ENCODE measurements around the gene RGS19.

RGS19 gene

DNA sequence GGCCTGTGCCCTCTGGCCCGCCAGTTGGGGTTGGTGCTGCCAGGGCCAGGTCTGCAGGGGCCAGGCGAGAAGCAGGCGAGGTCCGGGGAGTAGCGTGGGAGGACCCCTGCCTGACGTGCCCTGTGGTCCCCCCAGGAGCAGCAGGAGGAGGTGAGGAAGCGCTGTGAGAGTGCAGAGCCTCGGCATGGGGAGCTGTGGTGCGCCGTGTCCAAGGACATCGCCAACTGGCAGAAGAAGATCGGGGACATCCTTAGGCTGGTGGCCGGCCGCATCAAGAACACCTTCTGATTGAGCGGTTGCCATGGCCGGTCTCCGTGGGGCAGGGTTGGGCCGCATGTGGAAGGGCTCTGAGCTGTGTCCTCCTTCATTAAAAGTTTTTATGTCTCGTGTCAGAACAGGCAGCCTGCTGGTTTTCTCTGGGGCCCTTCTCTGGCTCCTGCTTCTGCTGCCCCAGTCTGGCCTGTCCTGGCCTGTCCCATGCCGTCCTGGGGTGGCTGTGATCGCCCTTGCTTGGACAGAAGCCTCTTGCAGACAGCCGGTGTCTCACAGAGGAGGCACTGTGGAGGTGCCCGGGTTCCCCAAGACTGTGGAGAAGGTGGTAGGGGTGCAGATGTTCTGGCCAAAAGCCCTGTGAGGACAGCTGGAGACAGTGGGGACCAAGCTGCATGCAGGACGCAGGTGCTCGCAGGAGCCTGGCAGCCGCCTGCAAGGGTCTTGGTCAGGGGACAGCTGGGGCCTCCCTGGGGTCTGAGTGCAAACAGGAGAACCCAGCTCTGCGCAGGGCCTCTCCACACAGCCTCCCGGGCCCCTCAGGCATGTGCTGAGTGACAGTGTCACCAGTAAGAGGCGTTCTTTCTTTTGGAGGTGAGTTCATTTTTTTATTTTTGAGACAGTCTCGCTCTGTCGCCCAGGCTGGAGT is 46.4 kb downstream of the RGS19 start:
- DNase-seq = no peak

DNA sequence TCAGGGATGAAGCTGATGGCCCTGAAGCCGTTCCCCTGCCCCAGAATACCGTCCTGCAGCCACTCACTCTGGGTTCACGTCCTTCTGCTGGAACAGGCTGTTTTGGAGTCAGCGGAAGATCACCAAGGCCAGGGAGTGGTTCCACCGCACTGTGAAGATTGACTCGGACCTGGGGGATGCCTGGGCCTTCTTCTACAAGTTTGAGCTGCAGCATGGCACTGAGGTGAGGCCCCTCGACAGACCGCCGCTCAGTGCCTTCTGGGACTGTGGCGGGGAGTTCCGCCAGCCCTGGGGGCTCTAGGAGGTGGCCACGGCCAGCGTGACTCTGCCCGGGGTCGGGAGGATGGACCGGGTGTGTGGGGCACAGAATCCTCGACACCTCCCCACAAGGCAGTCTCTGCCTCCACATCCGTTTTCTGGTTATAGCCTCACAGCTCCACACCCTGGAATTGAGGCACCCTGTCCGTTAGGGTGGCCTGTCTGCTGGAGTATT is 47.5 kb downstream of the RGS19 start:
- no peak for DNase-seq

DNA sequence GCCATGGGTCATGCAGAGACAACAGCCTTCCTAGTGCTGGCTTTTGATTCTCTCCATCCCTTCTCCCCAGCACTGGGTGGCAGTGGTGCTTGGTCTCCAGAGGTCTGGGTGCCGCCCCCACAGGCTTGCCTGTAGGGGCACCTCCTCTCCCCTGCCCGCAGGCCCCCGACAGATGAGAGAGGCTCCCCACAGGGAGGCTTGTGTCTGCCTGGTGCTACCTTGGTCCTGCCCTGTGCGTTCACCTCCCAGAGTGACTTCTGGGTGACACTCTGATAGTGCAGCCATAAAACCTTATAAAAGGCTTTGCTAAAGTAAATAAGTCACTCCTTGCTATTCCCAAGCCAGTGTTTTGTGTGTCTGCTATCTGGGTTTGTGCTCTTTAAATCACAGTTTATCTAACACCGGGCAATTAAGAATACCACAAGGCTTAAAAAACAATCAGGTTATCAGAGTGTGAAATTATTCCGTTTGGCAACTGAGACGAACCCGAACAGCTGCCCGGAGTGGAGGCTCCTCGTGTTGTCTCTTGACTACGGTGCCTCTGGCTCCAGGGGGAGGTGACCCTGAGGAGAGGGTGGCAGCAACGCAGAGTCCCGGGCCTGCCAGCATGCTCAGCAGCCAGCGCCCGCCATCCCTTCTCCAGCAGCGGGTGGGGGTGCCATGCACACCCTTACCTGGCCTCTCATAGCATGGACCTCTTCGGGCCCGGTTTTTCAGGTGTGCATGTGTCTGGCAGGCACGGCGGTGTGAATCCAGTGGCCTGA is 48.8 kb downstream of the RGS19 start:
- DNase-seq = no peak

DNA sequence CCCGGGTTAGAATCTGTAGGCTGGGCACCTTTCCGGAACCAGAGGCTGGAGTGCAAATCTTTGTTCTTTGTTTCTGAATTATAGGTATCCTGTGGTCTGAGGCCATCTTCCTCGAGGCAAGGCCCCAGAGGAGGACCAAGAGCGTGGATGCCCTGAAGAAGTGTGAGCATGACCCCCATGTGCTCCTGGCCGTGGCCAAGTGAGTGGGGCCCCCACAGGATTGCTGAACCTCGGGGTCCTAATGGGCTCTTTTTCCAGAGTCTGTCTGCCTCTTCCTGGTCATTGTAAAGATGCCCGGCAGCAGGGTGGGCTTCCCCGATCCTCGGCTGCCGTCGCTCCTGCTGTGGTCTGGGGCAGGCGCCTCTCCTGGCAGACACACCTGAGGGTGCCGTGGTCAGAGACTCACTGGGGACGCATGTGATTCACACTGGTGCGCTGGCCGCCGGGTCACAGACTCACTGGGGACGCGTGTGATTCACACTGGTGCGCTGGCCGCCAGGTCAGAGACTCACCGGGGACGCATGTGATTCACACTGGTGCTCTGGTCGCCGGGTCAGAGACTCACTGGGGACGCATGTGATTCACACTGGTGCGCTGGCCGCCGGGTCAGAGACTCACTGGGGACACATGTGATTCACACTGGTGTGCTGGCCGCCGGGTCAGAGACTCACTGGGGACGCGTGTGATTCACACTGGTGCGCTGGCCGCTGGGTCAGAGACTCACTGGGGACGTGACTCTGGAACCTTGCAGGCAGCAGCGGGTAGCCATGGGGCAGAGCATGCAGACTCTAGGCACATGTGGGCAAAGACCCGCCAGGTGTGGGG is 49.8 kb downstream of the RGS19 start:
- DNase-seq = no peak

DNA sequence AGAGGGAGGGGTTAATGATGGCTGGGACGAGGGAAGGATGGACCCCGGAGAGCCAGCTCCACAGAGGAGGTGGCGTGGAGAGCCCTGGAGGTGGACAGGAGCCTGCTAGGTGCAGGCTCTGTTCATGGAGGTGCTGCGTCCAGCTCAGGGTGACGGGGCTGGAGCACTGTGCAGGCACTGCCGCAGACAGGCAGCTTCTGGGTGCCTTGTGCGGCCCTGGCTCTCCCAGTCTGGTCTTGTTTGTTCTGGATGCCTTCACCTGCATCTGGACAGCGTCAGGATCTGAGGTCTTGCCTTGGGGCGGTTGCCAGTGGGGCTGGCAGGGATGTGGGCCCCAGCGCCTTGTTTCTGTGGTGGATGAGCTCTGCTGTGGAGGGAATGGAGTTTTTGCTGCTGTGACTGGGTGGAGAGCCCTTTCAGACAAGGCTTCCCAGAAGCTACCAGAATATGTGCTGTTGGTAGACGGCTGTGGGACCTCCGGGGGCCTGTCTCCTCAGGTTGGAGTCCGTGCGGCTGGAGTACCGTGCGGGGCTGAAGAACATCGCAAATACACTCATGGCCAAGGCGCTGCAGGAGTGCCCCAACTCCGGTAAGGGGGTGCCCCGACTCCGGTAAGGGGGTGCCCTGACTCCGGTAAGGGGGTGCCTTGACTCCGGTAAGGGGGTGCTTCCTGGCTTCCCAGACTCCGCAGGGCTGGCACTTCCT is 51.2 kb downstream of the RGS19 start:
- no peak for DNase-seq

DNA sequence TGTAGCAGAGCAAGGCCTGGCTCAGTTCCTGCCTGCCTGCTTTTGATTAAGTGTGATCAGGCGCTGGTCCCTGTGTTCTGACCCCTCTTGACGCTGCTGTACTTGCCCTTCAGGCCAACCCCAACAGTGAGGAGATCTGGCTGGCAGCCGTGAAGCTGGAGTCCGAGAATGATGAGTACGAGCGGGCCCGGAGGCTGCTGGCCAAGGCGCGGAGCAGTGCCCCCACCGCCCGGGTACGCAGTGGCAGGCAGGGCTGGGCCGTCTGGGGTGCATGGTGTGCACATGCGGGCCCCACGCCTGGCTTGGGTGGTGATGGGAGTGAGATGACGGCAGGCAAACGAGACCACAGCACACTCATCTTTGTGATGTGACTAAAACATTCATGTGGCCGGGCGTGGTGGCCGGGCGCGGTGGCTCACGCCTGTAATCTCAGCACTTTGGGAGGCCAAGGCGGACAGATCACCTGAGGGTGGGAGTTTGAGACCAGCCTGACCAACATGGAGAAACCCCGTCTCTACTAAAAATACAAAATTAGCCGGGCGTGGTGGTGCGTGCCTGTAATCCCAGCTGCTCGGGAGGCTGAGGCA is 53.4 kb downstream of the RGS19 start:
- no peak for DNase-seq

DNA sequence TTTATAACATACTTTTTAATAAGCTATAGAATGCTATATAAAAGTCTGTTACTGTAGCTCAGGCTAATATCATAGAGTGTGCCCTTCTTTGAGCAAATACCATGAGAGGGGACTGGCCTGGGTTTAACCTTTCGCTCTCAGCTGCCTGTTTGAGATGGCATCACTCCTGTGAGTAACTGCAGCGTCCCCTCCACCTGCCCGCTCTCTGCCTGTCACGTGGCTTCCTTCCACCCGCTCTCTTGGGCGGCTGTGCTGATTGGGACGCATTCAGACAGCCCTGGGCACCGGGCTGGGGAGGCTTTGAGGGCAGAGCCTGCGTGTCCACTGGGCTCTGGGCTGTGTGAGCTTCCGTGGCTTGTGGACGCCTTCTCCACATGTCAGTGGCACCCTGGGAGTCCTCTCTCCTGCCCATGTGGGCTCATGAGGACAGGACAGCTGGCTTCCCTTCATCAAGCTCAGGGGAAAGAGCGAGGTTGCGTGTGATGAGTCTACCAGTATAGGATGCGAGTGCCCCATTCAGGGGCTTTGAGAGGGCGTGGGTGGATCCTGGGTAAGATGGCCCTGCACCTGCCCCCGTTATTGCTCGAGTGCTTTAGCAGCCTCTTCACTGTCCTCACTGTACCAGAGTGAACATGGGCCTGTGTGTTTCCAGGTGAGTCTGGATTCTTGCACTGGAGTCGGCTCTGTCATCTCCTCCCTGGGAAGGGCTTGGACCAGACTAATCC is 54.1 kb downstream of the RGS19 start:
- DNase-seq = no peak

DNA sequence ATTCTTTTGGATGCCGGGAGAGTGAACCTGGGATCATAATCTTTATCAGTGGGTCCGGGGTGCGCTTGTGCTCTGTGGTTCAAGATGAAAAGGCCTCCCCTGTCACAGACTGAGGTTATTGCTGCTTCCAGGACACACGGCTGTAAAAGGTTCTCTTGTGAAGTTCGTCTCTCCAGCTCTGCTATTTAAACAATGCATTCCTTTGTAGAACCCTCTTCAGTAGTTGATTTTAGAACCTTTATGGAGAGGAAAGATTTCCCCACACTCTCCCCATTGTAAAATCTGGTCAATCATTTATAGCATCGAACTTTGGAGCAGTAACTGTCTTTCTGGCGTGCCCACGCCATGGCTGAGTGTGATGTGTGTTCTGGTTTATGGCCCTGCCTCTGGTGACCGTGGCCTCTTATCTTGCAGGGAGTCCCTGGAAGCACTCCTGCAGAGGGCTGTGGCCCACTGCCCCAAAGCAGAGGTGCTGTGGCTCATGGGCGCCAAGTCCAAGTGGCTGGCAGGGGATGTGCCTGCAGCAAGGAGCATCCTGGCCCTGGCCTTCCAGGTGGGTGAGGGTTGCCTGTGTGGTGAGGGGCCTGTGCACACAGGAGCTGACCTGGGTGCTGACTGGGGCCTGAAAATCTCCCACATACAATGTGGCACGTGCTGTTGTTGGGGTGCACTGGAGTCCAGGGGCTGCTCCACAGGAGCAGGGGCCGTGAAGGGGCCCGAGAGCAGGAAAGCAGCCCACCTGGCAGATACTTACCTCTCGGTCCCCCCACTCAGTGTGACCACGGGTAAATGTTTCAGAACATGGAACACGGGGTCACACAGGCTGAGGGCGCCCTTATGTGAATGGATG is 55.0 kb downstream of the RGS19 start:
- DNase-seq = no peak

DNA sequence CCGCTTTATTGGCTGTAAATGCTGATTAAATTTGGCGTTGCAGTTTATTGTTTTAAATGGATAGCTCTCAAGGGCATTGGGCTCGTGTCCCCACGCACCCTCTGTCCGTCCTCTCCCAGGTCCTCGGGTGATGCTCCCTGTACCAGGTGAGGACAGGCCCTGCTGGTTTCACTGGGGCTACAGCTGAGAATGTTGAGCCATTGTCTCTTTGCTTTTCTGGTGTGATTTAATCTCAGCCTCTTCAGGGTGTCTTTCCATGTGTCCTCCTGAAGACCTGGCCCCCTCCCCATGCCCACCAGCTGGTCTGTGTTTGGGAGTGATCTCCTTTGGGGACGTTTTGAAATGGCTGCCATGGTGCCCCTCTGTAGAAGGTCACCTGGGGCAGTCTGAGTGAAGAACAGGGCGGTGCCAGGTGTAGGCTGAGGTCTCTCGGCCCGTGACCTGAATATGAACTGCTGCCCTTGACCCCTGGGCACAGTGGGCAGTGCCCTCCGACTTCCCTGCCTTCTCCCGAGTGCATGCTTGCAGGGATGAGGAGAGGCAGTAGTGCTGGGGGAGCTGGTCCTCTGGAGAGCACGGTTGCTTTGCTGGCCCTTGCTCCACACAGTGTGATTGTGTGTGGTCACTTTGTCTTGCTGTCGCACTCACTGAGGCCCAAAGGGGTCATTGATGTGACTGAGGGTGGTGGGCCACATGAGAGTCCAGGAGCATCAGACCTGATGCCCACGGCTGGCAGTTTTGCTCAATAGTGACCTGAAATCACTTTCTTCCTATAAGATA is 55.8 kb downstream of the RGS19 start:
- no peak for DNase-seq
